Inferior parietal cortex (tissue), 1 donor: ENCODE data around the gene GOLGA5.
A peak's percentile ranks its signal among the peaks of the same experiment; 100 is the strongest.
"Not testable (repeated sequence)": the region's sequence is repeated elsewhere in the genome, so short reads cannot be mapped to it uniquely, and the experiment has no call there.

Experiments used
- DNase-seq: peaks from one replicate; pipeline ENCODE4 v3.0.0-alpha.2; 2016; ENCODE audit errors: extremely low spot score

Gene GOLGA5

DNA sequence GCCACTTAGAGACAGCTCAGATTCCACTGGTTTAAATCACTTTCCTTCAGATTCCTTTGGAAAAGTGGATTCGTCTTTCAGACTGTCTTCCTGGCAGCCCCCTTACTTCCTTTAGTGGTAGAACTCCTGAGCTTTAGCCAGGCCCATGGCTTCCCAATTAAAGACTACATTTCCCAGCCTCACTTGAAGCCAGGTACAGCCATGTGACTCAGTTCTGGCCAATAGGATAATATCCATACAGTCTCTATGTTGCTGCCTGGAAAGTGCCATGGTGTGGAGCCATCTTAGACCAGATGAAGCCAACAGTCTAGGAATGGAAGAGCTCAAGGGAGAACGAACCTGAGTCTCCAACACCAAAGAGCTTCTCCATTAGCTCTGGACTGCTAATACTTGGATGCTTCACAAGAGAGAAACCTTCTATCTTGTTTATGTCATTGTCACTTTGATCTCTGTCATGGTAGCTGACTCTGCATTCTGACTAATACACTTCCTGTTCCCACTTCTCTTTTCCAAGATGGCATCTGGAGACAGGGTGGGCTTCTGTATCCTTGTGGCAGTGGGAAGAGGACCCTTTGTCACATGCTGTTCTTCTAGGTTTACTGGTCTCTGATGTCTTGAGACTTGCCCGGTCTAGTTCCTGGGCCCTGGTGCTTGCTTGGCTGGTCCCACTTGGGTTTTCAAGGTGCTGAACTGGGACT lies 15.1 kb upstream of the GOLGA5 start:
- DNase-seq: not testable (repeated sequence)

DNA sequence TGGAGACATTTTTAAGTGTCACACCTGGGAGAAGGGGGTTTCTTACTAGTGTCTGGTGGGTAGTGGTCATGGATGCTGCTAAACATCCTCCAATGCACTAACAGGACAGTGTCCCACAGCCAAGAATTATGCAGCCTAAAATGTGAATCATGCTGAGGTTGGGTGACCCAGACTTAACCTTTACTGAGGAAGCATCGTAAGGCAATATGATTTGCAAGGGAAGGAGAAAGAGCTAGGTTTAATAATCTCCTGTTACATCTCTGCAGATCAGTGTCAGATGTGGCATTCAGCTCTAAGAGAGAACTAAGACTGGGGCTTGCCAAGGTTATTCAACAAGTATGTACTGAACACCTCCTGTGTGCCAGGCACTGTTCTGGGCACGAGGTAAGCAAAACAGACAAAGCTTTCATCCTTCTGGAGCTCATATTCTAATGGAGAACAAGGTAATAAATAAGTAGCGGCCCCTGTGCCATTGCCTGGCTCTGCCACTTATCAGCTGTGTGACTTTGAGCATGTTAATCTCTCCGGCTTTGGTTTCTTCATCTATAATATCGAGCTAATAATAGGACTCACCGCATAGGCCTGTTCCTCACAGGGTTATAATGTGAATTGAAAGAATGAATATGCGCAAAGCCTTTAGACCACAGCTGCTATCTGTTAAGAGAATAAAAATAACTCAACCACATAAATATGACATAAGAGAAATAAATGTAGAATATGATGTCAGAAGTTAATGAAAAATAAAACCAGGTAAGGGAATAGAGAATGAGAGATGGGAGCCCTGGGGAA lies 13.5 kb upstream of the GOLGA5 start:
- DNase-seq: no peak

DNA sequence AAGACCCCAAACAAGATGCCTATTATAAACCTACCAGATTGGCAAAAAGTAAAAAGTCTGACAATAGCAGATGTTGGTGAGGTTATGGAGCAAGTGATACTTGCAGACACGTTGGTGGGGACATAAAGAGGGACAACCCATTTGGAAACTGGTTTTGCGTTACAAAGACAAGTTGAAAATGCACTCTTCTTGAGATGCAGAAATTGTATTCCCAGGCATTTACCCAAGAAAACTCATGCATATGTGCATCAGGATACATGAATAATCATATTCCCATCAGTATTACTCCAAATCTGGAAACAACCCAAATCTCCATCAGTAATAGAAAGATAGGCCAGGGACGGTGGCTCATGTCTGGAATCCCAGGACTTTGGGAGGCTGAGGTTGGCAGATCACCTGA lies 12.8 kb upstream of the GOLGA5 start:
- DNase-seq: no peak

DNA sequence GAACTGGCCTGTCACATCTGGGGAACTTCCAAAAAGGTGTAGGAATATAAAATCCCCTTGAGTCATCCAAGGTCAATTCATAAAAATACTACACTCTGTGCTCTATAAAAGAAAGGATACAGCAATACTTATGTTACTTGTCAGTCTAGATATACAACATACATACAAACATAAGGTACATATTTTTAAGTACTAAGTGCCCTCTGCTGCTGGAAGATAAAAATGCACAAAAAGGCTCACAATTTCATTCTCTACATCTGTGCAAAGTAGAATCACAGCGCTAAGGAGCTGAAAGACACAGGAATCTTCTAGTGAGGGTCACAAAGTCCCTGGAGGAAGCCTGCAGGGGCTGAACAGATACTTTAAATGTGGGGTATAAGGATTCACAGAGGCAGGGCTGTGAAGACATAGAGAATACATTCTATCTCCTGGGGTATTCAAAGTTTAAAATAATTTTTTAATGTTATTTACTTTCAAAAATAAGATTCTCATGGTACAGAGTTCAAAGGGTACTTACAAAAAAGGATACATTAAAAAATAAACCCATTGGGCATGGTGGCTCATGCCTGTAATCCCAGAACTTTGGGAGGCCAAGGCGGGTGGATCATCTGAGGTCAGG lies 10.2 kb upstream of the GOLGA5 start:
- peak; percentile 80 for DNase-seq

DNA sequence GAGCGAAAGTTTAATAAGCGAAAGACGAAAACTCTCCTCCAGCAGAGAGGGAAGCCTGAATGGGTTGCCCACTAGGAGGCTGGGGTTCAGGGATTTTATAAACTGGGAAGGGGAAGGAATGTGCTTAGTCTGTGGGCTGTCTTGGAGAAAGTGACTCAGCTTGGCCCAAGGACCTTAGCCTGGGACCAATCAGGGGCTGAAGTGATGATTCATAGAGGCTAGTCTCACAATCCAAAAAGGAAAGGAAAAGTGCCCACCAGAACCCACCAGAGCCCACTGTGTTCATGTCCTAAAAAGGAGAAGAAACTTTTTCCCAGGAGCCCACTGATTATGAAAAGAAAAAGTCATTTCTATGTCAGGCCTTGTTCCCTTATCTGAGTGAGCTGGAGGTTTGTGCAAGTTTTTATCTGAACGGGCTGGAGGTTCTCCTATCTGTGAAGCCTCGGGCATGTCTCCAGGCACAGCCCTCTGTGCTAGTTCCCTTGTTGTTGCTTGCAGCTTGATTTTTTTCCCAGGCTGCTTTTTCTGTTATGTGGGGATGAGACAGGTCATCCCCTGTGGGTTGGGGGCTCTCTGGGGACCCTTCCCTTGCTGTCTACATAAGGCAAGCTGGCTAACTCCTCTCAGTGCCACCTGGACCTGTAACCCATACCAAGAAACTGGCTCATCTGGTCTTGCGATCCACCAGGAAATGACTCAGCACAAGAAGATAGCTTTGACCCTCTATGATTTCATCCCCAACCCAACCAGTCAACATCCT lies 8.3 kb upstream of the GOLGA5 start:
- no peak for DNase-seq

DNA sequence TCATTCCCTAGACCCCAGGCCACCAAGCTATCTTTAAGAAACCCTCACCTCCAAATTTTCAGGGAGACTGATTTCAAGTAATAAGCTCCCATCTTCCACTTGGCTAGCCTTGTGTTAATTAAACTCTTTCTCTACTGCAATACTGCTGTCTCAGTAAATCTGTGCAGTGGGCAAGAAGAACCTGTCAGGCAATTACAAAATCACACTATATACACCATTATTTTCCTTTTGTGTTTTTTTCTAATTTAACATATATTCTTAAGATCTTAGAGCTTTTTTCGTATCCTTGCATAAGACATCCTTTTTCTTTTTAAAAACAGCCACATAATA lies 7.7 kb upstream of the GOLGA5 start:
- DNase-seq: no peak

DNA sequence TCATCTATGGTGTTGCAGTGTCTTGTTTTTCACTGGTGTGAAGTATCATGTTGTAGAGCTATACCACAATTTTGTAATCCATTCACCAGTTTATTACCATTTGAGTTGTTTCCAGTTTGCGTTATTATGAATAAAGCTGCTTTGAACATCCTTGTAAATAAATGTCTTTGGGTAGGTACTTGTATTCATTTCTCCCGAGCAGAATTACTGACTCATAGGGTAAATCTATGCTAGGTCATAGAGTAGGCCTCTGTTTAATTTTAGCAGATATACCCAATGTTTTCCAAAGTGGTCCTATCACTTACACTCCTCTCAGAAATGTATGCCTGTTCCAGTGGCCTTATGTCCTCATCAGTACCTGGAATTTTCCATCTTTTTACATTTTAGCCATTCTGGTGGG lies 6.6 kb upstream of the GOLGA5 start:
- DNase-seq: no peak

DNA sequence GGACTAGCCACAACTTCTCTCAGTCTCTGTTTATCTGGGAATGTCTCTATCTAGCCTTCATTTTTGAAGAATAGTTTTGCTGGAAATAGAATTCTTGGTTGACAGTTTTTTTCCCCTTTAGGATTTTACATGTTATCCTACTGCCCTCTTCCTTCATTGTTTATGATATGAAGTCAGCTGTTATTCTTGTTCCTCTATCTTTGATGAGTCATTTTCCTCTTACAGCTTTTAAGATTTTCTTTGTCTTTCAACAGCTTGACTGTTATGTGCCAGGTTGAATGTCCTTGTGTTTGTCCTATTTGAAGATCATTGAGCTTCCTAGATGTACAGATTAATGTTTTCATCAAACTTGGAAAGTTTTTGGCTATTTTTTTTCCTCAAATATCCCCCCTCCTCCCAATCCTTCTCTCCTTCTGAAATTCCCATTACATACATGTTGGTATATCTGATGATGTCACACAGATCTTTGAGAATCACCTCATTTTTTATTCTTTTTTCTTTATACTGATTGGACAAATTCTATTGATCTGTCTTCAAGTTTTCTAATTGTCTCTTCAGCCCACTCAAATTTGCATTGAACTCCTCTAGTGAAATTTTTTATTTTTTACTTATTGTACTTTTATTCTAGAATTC lies 4.5 kb upstream of the GOLGA5 start:
- no peak for DNase-seq

DNA sequence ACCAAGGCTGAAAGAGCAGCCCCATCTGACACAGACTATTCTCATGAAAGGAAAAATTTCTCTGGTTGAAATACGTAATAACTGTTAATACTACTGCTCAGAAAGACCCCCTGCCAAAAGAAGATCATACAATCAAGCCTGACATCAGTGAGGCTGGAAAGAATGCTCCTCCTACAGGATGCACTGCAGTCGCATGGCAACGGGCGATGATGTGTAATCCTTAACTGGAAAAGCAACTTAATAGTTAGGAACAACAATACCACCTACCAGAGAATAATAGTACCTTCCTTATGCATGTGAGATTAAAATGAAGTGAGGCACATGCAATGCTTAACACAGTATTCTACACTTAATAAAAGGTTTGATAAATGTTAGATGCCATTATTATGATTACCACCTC lies 1.2 kb upstream of the GOLGA5 start:
- DNase-seq: no peak

DNA sequence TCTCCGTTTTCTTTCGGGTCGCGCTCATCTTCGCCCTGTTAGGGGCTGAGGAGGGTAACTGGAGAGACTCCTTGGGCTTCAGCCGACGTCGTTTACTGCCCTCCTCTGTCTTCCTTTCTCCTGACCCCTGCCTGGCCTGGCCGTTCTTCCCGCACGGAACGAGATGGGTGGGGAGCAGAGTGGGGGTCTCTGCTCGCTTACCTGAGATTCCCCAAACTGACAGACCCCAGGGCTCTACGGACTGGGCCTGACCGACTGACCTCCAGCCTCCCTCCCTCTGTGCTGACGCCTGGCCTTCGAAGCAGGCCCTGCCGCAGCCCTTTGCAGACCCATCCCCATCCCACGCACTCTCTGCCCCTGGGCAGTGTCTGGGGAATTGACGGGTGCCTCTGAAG lies 439 bp downstream of the GOLGA5 start:
- no peak for DNase-seq

DNA sequence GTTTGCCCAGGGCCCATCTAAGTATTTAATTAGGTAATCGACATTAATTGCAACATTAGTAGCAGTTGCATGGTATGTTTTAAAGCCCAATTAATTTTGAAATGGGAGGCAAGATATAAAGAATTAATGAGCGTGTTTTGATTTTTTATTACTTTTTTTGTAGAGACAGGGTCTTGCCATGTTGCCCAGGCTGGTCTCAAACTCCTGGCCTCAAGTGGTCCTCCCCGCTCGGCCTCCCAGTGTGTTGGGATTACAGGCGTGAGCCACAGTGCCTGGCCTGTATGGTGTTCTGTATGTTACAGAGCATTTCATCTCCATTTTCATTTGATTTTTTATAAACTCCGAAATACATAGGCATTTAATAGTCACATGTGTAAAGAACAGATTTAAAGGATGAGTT lies 856 bp downstream of the GOLGA5 start:
- DNase-seq: no peak

DNA sequence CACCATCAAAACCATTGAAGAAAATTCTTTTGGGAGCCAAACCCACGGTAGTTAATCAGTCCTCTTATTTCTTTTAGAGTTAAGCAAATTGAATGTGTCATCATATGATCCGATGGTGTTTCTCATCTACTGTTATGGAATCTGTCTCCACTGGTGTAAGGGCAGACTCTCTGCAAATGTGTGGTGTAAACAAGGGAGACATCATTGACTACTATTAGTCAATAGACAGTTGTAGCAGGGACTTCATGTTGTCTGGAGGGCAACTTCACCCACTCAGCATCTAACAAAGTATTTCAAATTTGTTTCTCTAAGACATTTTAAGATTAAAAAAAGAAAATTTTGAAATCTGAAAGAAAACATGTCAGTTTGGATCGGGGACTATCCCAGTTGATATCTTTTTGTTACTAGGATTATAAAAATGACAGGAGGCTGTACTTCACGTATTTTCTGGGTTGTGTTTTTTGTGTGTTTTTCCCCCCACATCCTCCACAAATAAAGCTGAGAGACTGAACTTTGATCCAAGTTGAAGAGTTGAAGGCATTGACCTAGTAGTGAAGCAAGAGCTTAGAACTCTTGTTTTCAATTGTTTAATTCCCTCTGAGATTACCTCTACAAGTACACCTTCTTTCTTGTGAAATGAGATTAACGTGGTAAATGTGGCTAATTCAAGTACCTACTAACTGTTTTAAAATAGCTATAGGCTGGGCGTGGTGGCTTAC lies 4.0 kb downstream of the GOLGA5 start:
- DNase-seq: no peak

DNA sequence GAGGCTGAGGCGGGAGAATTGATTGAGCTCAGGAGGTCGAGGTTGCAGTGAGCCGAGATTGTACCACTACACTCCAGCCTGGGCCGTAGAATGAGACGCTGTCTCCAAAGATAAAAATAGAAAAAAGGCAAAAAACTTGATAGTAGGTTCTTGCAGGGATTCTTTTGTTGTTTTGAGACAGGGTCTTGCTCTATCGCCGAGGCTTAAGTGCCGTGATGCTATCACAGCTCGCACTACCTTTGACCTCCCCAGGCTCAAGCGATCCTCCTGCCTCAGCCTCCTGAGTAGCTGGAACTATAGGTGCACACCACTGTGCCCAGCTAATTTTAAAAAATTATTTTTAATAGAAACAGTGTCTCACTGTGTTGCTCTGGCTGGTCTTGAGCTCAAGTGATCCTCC lies 4.7 kb downstream of the GOLGA5 start:
- no peak for DNase-seq

DNA sequence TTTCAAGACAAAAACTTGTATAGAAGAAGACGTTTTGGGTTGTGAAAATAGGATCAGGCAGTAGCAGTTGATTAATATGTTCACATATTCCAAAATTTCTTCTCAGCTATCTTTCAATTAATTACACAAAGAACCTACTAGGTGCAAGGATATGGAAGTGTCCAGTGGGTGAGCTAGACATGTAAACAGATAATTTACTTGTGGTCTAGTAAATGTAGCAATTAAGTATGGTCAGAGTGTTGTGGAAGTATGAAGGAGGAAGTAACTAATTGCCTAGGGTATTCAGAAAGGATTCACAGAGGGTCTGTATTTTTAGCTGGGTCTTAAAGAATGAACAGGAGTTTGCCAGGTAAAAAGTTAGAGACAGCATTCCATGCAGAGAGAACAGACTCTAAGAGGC lies 5.9 kb downstream of the GOLGA5 start:
- DNase-seq: no peak

DNA sequence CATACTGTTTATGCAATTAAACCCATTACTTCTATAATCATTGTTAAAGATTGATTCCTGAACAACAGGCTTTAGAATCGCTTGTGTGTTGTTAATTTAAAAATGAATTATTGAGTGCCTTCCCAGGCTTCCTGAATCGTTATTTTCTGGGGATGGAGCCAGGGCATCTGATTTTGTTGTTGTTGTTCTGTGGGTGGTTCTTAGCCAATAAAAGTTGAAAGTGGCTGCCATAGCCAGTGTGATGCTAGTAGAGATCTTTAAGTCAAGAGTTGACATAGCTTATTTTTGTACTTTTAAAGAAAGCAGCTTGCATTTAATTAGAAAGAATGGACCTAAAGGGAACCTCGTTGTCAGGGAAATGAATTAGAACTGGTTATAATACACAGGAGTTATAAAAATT lies 6.4 kb downstream of the GOLGA5 start:
- no peak for DNase-seq

DNA sequence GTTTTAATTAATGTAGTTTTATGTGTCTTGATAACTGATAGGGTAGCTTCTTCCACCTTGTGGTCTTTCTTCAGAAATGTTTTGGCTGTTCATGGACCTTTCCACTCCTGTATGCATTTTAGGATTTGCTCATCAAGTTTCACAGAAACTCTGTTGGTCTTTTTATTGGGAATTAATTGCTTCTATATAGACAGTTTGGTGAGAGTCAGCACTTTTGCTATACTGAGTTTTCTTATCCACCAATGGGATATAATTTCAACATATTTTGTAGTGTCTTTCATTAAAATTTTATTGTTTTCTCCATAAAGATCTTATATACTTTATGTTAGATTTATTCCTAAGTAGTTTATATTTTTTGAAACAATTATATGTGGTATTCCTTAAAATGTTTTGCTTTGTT lies 7.8 kb downstream of the GOLGA5 start:
- no peak for DNase-seq

DNA sequence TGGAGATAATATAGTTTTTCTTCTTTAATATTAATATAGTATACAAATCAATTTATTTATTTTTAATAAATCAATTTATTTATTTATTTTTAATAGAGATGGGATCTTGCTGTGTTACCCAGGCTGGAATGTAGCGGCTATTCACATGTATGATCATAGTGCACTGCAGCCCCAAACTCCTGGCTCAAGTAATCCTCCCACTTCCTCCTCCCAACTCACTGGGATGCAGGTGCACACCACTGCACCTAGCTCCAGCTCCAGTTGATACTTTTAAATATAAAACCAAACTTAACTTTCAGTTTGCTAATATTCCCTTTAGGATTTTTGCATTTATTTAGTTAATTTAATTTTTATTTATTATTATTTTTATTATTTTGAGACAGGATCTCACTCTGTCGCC lies 8.6 kb downstream of the GOLGA5 start:
- no peak for DNase-seq

DNA sequence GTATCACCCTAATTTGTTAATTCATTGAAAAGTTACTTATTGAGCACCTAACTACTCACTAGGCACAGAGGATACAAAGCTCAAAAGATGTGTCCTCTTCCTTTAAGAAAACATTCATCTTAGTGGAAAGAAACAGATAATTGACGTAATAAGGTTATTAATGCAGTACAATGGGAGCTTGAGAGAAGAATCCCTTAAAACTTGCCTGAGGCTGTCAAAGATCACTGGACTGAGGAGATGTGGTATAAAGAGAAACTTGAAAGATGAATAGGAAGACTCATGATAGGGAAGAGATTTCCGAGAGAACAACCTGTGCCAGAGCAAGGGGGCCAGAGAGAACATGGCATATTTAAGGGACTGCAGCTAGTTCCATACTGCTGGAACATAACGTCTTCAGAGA lies 19.1 kb downstream of the GOLGA5 start:
- no peak for DNase-seq

DNA sequence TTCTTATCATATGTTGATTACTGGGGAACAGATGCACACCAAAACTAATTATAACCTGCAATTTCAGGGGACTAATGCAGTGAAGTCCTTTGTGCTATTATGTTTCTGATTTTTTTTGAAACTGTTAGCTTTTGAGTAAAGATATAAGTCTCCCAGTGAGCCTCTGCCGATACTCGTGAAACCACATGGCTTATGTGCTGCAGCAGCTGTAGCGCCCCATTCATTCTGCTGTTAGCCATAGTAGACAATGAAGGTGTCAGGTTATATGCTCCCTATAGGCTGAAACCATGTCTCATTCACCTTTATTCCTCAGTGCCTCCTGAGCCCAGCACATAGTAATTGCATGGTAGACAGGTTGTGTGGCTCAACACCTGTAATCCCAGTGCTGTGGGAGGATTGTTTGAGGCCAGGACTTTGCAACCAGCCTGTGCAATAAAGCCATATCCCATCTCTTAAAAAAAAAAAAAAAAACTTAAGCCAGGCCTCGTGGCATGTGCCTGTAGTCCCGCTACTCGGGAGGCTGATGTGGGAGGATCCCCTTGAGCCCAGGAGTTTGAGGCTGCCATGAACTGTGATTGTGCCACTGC lies 25.0 kb downstream of the GOLGA5 start:
- DNase-seq: no peak

DNA sequence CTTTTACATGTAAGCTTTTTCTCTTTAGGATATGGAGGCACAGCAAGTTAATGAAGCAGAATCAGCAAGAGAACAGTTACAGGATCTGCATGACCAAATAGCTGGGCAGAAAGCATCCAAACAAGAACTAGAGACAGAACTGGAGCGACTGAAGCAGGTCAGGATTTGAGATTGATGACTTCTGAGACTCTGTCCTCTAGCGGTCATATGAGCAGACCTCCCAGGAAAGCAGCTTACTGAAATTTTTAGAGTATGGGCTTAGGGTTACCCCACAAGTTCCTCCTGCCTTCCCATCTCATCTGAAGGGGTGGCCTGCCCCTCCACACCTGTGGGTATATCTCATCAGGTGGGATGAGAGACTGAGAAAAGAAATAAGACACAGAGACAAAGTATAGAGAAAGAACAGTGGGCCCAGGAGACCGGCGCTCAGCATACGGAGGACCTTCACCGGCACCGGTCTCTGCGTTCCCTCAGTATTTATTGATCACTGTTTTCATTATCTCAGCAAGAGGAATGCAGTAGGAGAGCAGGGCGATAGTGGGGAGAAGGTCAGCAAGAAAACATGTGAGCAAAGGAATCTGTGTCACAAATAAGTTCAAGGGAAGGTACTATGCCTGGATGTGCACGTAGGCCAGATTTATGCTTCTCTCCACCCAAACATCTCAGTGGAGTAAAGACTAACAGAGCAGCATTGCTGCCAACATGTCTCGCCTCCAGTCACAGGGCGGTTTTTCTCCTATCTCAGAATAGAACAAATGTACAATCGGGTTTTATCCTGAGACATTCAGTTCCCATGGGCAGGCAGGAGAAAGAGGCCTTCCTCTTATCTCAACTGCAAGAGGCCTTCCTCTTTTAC lies 25.8 kb downstream of the GOLGA5 start:
- not testable (repeated sequence) for DNase-seq
